ENCODE results near the gene GUCY1B1.
A peak's percentile ranks its signal among the peaks of the same experiment; 100 is the strongest.

Gene GUCY1B1

GRCh38 chr4:155799116-155799793, 40.4 kb downstream of the GUCY1B1 start:
- no peak for TF ChIP-seq CTCF (IDR thresholded peaks at IDR 0.05; ENCODE audit: low read depth, low read length)

GRCh38 chr4:155799794-155800123, 40.9 kb downstream of the GUCY1B1 start:
- no peak for TF ChIP-seq CTCF (IDR thresholded peaks at IDR 0.05; ENCODE audit: low read depth, low read length)
- H3K4me3 ChIP-seq (ENCODE audit: low read depth, low read length), result no peak overlapping the region

More at GRCh38 chr4:155799116-155799793, 40.4 kb downstream of the GUCY1B1 start:
- H3K4me3 ChIP-seq (ENCODE audit: low read depth, low read length), result no peak overlapping the region

GRCh38 chr4:155800685-155801343, 42.0 kb downstream of the GUCY1B1 start:
- TF ChIP-seq CTCF (IDR thresholded peaks at IDR 0.05; ENCODE audit: low read depth, low read length), result no peak
- H3K4me3 ChIP-seq (ENCODE audit: low read depth, low read length), result no peak overlapping the region

GRCh38 chr4:155802190-155802959, 43.6 kb downstream of the GUCY1B1 start:
- no peak for TF ChIP-seq CTCF (IDR thresholded peaks at IDR 0.05; ENCODE audit: low read depth, low read length)
- no peak overlapping the region for H3K4me3 ChIP-seq (ENCODE audit: low read depth, low read length)

- no peak for TF ChIP-seq CTCF (IDR thresholded peaks at IDR 0.05; ENCODE audit: low read depth, low read length)
- H3K4me3 ChIP-seq (ENCODE audit: low read depth, low read length), result no peak overlapping the region
Measured at GRCh38 chr4:155805016-155805415, 46.2 kb downstream of the GUCY1B1 start.

GRCh38 chr4:155807021-155807420, 48.2 kb downstream of the GUCY1B1 start:
- H3K4me3 ChIP-seq (ENCODE audit: low read depth, low read length), result no peak overlapping the region
- no peak for TF ChIP-seq CTCF (IDR thresholded peaks at IDR 0.05; ENCODE audit: low read depth, low read length)

- peak; percentile 30; the same call in 1 of the 2 replicates for TF ChIP-seq CTCF (IDR thresholded peaks at IDR 0.05; ENCODE audit: low read depth, low read length)
Measured at GRCh38 chr4:155809835-155810234, 51.0 kb downstream of the GUCY1B1 start.

More at GRCh38 chr4:155809835-155810234, 51.0 kb downstream of the GUCY1B1 start:
- no peak overlapping the region for H3K4me3 ChIP-seq (ENCODE audit: low read depth, low read length)
